Natural killer cell (primary cell): ENCODE data around the gene NEFH. TPM values are rescaled to one million over a fixed set of nuclear protein-coding genes. Genes with fewer than 3 reads are reported as not detected.

ENCODE experiments used
- ATAC-seq, 3 donors: fragments of 150-1000 bp in 2 of 3; fragments of 200-7000 bp in 1 of 3; cut with Tn5 transposase; 1 replicate in 1 of 3; 2 replicates in 2 of 3; pipeline ENCODE4 v1.10.0; 2021; ENCODE audit warnings: mild to moderate bottlenecking in 2 of 3, moderate library complexity in 2 of 3
- DNase-seq, 2 donors: peaks; one replicate each; pipeline versions ENCODE4 v3.0.0 to v3.0.0-alpha.2; 2013 to 2021; ENCODE audit warnings: mixed read lengths in 1 of 2
- H3K27ac ChIP-seq: one replicate; pipeline ENCODE4 v1.5.1; 2013; ENCODE audit warnings: mild to moderate bottlenecking, low read length
- H3K27me3 ChIP-seq: one replicate; pipeline ENCODE4 v1.6.1; 2013; ENCODE audit warnings: low read length; ENCODE audit not compliant: control insufficient read depth, insufficient read depth
- H3K36me3 ChIP-seq: one replicate; pipeline ENCODE4 v1.6.1; 2013; ENCODE audit warnings: low read length; ENCODE audit not compliant: control insufficient read depth, insufficient read depth
- H3K4me1 ChIP-seq: one replicate; pipeline ENCODE4 v1.6.1; 2013; ENCODE audit warnings: low read length; ENCODE audit not compliant: control insufficient read depth, insufficient read depth
- H3K4me3 ChIP-seq: one replicate; pipeline ENCODE4 v1.5.1; 2013; ENCODE audit warnings: low read length
- H3K9me3 ChIP-seq: one replicate; pipeline ENCODE4 v1.6.1; 2013; ENCODE audit warnings: low read length; ENCODE audit not compliant: control insufficient read depth, insufficient read depth
- H3K27ac Mint-ChIP-seq, 2 donors: one replicate each; pipeline ENCODE4 v1.8.0; 2022; ENCODE audit warnings: mild to moderate bottlenecking in 2 of 2, mixed read lengths in 2 of 2, moderate library complexity in 1 of 2
- H3K27me3 Mint-ChIP-seq, 2 donors: one replicate each; pipeline ENCODE4 v1.8.0; 2022; ENCODE audit warnings: low read depth in 2 of 2, mixed read lengths in 2 of 2
- H3K36me3 Mint-ChIP-seq: one replicate; pipeline ENCODE4 v1.8.0; 2022; ENCODE audit warnings: mixed read lengths
- H3K4me1 Mint-ChIP-seq, 2 donors: one replicate each; pipeline ENCODE4 v1.8.0; 2022; ENCODE audit warnings: mixed read lengths in 2 of 2
- H3K4me3 Mint-ChIP-seq: one replicate; pipeline ENCODE4 v1.8.0; 2022; ENCODE audit warnings: mild to moderate bottlenecking, moderate library complexity, mixed read lengths
- H3K9me3 Mint-ChIP-seq, 2 donors: one replicate each; pipeline ENCODE4 v1.8.0; 2022; ENCODE audit warnings: mixed read lengths in 2 of 2
- CTCF ChIP-seq: fragments of 200-600 bp; IDR thresholded peaks from one replicate; pipeline ENCODE4 v1.8.0; 2022; ENCODE audit warnings: antibody characterized with exemption
- WGBS: methylation state at CpG from one replicate; pipeline ENCODE4 v1.1.7; 2013; ENCODE audit warnings: missing lambda C conversion rate; ENCODE audit not compliant: insufficient coverage; 5-methylcytosine and 5-hydroxymethylcytosine counted together
- intact Hi-C: fragments of 100-400 bp; cut with micrococcal nuclease; formaldehyde crosslinking; loops from one replicate; pipeline ENCODE4 v1.14.2; 2022
- total RNA-seq, 4 donors: library from RNA; stranded (reverse); fragments of 120-200 nt in 1 of 4; gene quantifications; one replicate each; pipeline versions ENCODE4 v1.2.3 to v1.2.4, GENCODE V29; 2013 to 2022

NEFH gene
- total RNA-seq, 3 donors from 2014 or later (not counting 1 experiment from before 2014, with no cell fraction given), result 0.09 to 0.48 (median 0.12) TPM

- H3K9me3 Mint-ChIP-seq, result no peaks in the 10 kb centered on the region
- intact Hi-C loops, result no loop called here
- H3K4me1 Mint-ChIP-seq, result peaks cover 0 to 4% of the 10 kb centered on the region in 2 donors
- H3K27ac Mint-ChIP-seq, result no peak overlapping the region
- Histone ChIP-seq H3K4me3 (no peak overlapping the region), H3K4me1 (no peaks in the 10 kb centered on the region), H3K36me3 (peaks cover 61% of the 10 kb centered on the region), H3K27ac (no peak overlapping the region), H3K27me3 (no peaks in the 10 kb centered on the region), H3K9me3 (no peaks in the 10 kb centered on the region)
- peaks cover 30% of the 10 kb centered on the region for H3K36me3 Mint-ChIP-seq
- DNase-seq (no peak), ATAC-seq (no peak)
- no peak overlapping the region for H3K4me3 Mint-ChIP-seq
- no peaks in the 10 kb centered on the region for H3K27me3 Mint-ChIP-seq
- 98% methylated on average over 4 of the region's 4 CpGs for WGBS
- no peak for TF ChIP-seq CTCF
These were observed 32.0 kb downstream of the NEFH start for GRCh38 chr22:29512031-29512430.

- Histone ChIP-seq H3K4me3 (no peak overlapping the region), H3K36me3 (peaks cover 64% of the 10 kb centered on the region), H3K27ac (no peak overlapping the region), H3K9me3 (no peaks in the 10 kb centered on the region), H3K27me3 (no peaks in the 10 kb centered on the region), H3K4me1 (no peaks in the 10 kb centered on the region)
- DNase-seq (no peak), ATAC-seq (no peak)
- peaks cover 24% of the 10 kb centered on the region for H3K36me3 Mint-ChIP-seq
- no peaks in the 10 kb centered on the region for H3K27me3 Mint-ChIP-seq
- TF ChIP-seq CTCF, result no peak
- 93% methylated on average over 5 of the region's 5 CpGs for WGBS
- H3K4me3 Mint-ChIP-seq, result no peak overlapping the region
- intact Hi-C loops, result no loop called here
- H3K27ac Mint-ChIP-seq, result no peak overlapping the region
- H3K4me1 Mint-ChIP-seq, result no peaks in the 10 kb centered on the region
- H3K9me3 Mint-ChIP-seq, result no peaks in the 10 kb centered on the region
These were observed 37.3 kb downstream of the NEFH start for GRCh38 chr22:29517215-29517908.

GRCh38 chr22:29518427-29518826 is 38.4 kb downstream of the NEFH start:
- no peak for ATAC-seq
- Histone ChIP-seq H3K27ac (no peak overlapping the region), H3K9me3 (no peaks in the 10 kb centered on the region), H3K4me3 (no peak overlapping the region), H3K27me3 (no peaks in the 10 kb centered on the region), H3K4me1 (no peaks in the 10 kb centered on the region), H3K36me3 (peaks cover 62% of the 10 kb centered on the region)
- Mint-ChIP-seq H3K27ac (no peak overlapping the region), H3K4me3 (no peak overlapping the region), H3K9me3 (no peaks in the 10 kb centered on the region), H3K36me3 (peaks cover 22% of the 10 kb centered on the region), H3K27me3 (no peaks in the 10 kb centered on the region), H3K4me1 (no peaks in the 10 kb centered on the region)
- no peak for DNase-seq
- TF ChIP-seq CTCF, result no peak
- whole genome bisulfite sequencing, result over 99% methylated on average over 5 of the region's 5 CpGs
- intact Hi-C loops, result no loop called here

- peaks cover 27% of the 10 kb centered on the region for H3K36me3 Mint-ChIP-seq
- TF ChIP-seq CTCF, result no peak
- peaks cover 77% of the 10 kb centered on the region for H3K36me3 ChIP-seq
- no peaks in the 10 kb centered on the region for H3K4me1 Mint-ChIP-seq
- H3K4me3 Mint-ChIP-seq, result no peak overlapping the region
- H3K9me3 ChIP-seq, result no peaks in the 10 kb centered on the region
- H3K27ac Mint-ChIP-seq, result no peak overlapping the region
- H3K27me3 ChIP-seq, result no peaks in the 10 kb centered on the region
- no peak overlapping the region for H3K27ac ChIP-seq
- intact Hi-C loops, result no loop called here
- H3K9me3 Mint-ChIP-seq, result no peaks in the 10 kb centered on the region
- DNase-seq (no peak), ATAC-seq (no peak)
- no peaks in the 10 kb centered on the region for H3K27me3 Mint-ChIP-seq
- no peaks in the 10 kb centered on the region for H3K4me1 ChIP-seq
- WGBS, result 100% methylated on average over 1 of the region's 1 CpG
- H3K4me3 ChIP-seq, result no peak overlapping the region
These were observed 40.0 kb downstream of the NEFH start for GRCh38 chr22:29519996-29520395.
